ENCODE results near the gene STPG3.

DNA sequence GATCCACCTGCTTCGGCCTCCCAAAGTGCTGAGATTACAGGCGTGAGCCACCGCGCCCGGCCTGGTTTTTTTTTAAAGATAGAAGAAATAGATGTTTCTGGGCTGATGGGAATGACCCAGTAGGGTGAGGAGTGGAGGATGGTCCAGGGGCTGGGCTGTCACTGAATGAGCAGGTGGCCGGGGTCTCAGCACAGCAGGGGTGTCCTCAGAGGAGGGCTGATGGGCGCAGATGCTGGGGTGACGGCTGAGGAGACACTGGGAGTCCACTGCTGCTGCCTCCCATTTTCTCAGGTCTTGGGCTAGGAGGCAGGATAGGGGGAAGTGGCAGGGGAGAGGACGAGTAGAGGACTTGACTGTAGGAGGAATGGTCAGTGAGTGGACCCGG is 24.1 kb downstream of the STPG3 start:
- no peak for TF ChIP-seq GATA2 (CRISPR knock-in tag; IDR thresholded peaks at IDR 0.05)
- TF ChIP-seq, protein P1, sequence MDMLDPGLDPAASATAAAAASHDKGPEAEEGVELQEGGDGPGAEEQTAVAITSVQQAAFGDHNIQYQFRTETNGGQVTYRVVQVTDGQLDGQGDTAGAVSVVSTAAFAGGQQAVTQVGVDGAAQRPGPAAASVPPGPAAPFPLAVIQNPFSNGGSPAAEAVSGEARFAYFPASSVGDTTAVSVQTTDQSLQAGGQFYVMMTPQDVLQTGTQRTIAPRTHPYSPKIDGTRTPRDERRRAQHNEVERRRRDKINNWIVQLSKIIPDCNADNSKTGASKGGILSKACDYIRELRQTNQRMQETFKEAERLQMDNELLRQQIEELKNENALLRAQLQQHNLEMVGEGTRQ (IDR thresholded peaks at IDR 0.05; ENCODE audit: borderline replicate concordance, low read depth, low read length), result no peak

All from SK-N-SH (cell line).